Vagina (tissue), 2 donors: ENCODE measurements around the gene MRPL50. TPM values are rescaled to one million over a fixed set of nuclear protein-coding genes. Genes with fewer than 3 reads are reported as not detected.

Experiments
- DNase-seq, 2 donors: peaks; one replicate each; pipeline ENCODE4 v3.0.0-alpha.2; 2017; ENCODE audit errors: extremely low spot score in 2 of 2
- H3K27ac ChIP-seq: fragments of 200-600 bp; sonication (generic); one replicate; pipeline ENCODE4 v1.5.1; 2019
- H3K27me3 ChIP-seq: fragments of 200-600 bp; sonication (generic); one replicate; pipeline ENCODE4 v1.5.1; 2019
- H3K36me3 ChIP-seq, 2 donors: fragments of 200-600 bp; sonication (generic); one replicate each; pipeline ENCODE4 v1.5.1; 2017 to 2019
- H3K4me1 ChIP-seq: fragments of 200-600 bp; sonication (generic); one replicate; pipeline ENCODE4 v1.5.1; 2019
- H3K4me3 ChIP-seq, 2 donors: fragments of 200-600 bp; sonication (generic); 1 replicate in 1 of 2; 2 replicates in 1 of 2; pipeline ENCODE4 v1.5.1; 2016 to 2019
- H3K9me3 ChIP-seq: fragments of 200-600 bp; sonication (generic); one replicate; pipeline ENCODE4 v1.5.1; 2019
- CTCF ChIP-seq, 3 experiments: fragments of 450-650 bp in 2 of 3; fragments of 200-600 bp in 1 of 3; sonication (generic) in 1 of 3; IDR thresholded peaks; one replicate each; pipeline ENCODE4 v1.5.1; 2017 to 2019; ENCODE audit warnings: antibody characterized with exemption in 3 of 3, mild to moderate bottlenecking in 2 of 3, moderate library complexity in 2 of 3
- POLR2A ChIP-seq, 2 donors: fragments of 450-650 bp; IDR thresholded peaks; one replicate each; pipeline ENCODE4 v1.6.1; 2017; ENCODE audit warnings: antibody characterized with exemption in 2 of 2, mild to moderate bottlenecking in 2 of 2, moderate library complexity in 2 of 2
- POLR2AphosphoS5 ChIP-seq, 2 donors: sonication (generic); formaldehyde crosslinking; IDR thresholded peaks; one replicate each; pipeline ENCODE4 v1.9.0; 2017; ENCODE audit warnings: antibody characterized with exemption in 2 of 2, mild to moderate bottlenecking in 2 of 2, low read depth in 1 of 2; ENCODE audit not compliant: insufficient read depth in 1 of 2
- intact Hi-C: fragments of 100-400 bp; cut with DNase I; formaldehyde crosslinking; loops from one replicate; pipeline ENCODE4 v1.15.1; 2023
- total RNA-seq: library from RNA; depleted of rRNA; stranded (reverse); fragments of >200 nt; gene quantifications from one replicate; pipeline ENCODE4 v1.2.3, GENCODE V29; 2016

The MRPL50 gene
- total RNA-seq, 1 donor from 2014 or later, result 8.8 TPM

DNA sequence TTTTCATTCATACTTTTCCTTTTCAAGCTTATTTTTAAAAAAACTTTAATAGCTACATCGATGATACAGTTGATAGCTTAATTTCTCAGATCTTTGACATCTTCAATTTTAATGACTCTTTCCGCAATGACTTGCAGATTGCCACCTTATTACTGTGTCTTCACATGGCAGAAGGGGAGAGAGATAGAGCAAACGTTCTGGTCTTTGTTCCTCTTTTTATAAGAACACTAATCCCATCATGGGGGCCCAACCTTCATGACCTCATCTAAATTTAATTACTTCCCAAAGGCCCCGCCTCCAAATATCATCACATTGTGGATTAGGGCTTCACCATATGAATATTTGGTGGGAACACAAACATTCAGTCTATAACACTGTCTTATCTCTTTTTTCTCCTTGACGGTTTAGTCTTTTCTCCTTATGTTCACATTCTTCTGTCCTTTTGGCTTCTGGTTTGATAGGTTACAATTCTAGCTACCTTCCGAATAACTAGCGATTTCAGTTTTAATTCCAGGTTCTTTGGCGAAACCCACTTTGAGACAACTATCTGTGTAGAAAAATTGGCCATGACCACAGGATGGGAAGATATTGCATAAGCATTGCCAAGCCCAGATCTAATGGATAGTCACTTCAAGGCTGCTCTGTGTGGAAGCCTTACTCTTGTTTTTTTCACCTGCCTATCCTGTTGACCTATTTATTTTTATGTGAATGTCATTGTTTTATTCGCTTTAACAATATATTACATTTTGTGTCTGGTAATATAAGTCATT lies 5.3 kb upstream of the MRPL50 start:
- peaks cover 24% of the 10 kb centered on the region for H3K4me1 ChIP-seq
- no peak for DNase-seq
- H3K4me3 ChIP-seq, result no peak overlapping the region
- intact Hi-C loops, result no loop called here
- peaks cover 42% of the 10 kb centered on the region for H3K9me3 ChIP-seq
- H3K36me3 ChIP-seq, result peaks cover 10 to 88% of the 10 kb centered on the region in 2 donors
- no peak for TF ChIP-seq POLR2A (IDR thresholded peaks at IDR 0.05)
- TF ChIP-seq CTCF (IDR thresholded peaks at IDR 0.05), result no peak
- TF ChIP-seq POLR2AphosphoS5 (IDR thresholded peaks at IDR 0.05; ENCODE audit: insufficient read depth in 1 of 2, low read depth in 1 of 2), result no peak
- H3K27ac ChIP-seq, result no peak overlapping the region
- no peaks in the 10 kb centered on the region for H3K27me3 ChIP-seq

GRCh38 chr9:101400120-101400519 lies 1.7 kb upstream of the MRPL50 start:
- Histone ChIP-seq H3K27me3 (no peaks in the 10 kb centered on the region), H3K9me3 (peaks cover 13% of the 10 kb centered on the region), H3K27ac (no peak overlapping the region), H3K4me3 (peak overlapping the region; percentile 78 to 88), H3K4me1 (peaks cover 45% of the 10 kb centered on the region), H3K36me3 (peaks cover 4 to 52% of the 10 kb centered on the region in 2 donors)
- intact Hi-C loops, result no loop called here
- TF ChIP-seq POLR2A (IDR thresholded peaks at IDR 0.05), result no peak
- no peak for DNase-seq

- Histone ChIP-seq H3K4me1 (peaks cover 45% of the 10 kb centered on the region), H3K9me3 (peaks cover 10% of the 10 kb centered on the region), H3K27me3 (no peaks in the 10 kb centered on the region), H3K4me3 (peak overlapping the region; percentile 78 to 88), H3K27ac (peak overlapping the region; percentile 87), H3K36me3 (peaks cover 4 to 47% of the 10 kb centered on the region in 2 donors)
- intact Hi-C loops, result loop anchor here (10.0 kb wide), 1 partner anchor 135 kb away; the partner anchor contains the start of gene RNF20
- no peak for DNase-seq
- TF ChIP-seq POLR2A (IDR thresholded peaks at IDR 0.05) (no peak), POLR2AphosphoS5 (IDR thresholded peaks at IDR 0.05; ENCODE audit: insufficient read depth in 1 of 2, low read depth in 1 of 2) (no peak), CTCF (IDR thresholded peaks at IDR 0.05) (no peak)
These were observed 1.2 kb upstream of the MRPL50 start for GRCh38 chr9:101399643-101399970.

DNA sequence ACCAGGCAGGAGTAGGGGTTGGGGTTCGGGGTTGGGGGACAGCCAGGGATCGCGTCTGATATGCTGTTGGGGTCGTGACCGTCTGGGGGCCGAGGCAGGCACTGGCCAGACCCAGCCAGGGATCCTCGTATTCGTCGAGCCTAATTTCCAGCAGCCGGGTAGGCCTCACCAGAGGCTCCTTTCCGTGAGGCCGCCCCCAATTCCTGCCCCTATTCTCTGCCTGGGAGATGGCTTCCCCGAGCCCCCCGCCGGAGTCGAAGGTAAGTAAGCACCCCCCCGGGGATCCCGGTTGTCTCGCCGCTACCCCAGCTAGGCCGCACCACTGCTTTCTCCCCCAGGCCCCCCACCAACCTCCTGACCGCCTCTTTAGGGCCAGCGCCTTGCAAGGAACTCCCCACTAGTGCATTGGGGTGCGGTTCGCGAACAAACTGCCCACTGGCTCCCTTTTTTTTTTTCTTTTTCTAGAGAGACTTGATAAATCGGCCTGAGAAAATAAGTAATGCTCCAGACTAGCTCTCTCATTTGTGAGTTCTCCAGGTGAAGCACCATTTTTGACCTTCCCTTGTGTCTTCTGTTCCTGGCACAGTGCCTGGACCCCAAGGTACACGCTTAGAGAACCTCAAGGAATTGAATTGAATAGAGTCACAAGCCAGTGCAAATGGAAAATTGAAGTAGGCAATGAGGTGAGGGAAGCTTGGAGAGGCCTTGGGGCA lies 668 bp upstream of the MRPL50 start:
- Histone ChIP-seq H3K9me3 (peaks cover 8% of the 10 kb centered on the region), H3K36me3 (peaks cover 4 to 42% of the 10 kb centered on the region in 2 donors), H3K27ac (peak overlapping the region; percentile 87), H3K4me1 (peaks cover 45% of the 10 kb centered on the region), H3K27me3 (no peaks in the 10 kb centered on the region), H3K4me3 (peak overlapping the region; percentile 78 to 88)
- no peak for DNase-seq
- intact Hi-C loops, result loop anchor here (10.0 kb wide), 1 partner anchor 136 kb away; the partner anchor contains the start of gene RNF20
- TF ChIP-seq POLR2A (IDR thresholded peaks at IDR 0.05) (no peak), CTCF (IDR thresholded peaks at IDR 0.05) (no peak), POLR2AphosphoS5 (IDR thresholded peaks at IDR 0.05; ENCODE audit: insufficient read depth in 1 of 2, low read depth in 1 of 2) (no peak)

DNA sequence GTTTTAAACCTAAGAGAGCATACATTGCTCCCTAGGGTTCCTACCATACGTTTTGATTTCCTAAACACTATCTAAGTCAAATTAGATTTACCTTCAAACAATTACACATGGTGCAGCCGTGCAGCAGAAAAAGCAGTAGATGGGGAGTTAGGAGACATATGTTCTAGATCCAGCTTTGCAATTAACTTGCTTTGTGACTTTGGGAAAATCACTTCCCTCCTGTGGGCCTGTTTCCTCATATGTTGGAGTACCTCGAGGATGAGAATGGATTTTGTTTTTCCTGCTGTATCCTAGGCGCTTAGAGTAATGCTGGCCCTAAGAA lies 711 bp downstream of the MRPL50 start:
- DNase-seq, result no peak
- Histone ChIP-seq H3K27me3 (no peaks in the 10 kb centered on the region), H3K4me1 (peaks cover 45% of the 10 kb centered on the region), H3K4me3 (peak overlapping the region; percentile 78 to 88), H3K27ac (peak overlapping the region; percentile 86), H3K36me3 (peaks cover 0 to 28% of the 10 kb centered on the region in 2 donors), H3K9me3 (no peaks in the 10 kb centered on the region)
- intact Hi-C loops, result loop anchor here (10.0 kb wide), 1 partner anchor 137 kb away; the partner anchor contains the start of gene RNF20
- TF ChIP-seq POLR2A (IDR thresholded peaks at IDR 0.05) (no peak), POLR2AphosphoS5 (IDR thresholded peaks at IDR 0.05; ENCODE audit: insufficient read depth in 1 of 2, low read depth in 1 of 2) (no peak)
